ENCODE measurements around the gene FNDC3B. TPM values are rescaled to one million over a fixed set of nuclear protein-coding genes. Genes with fewer than 3 reads are reported as not detected.

Gene FNDC3B
- total and polyA plus RNA-seq, 2 donors (not counting 3 experiments of a cell fraction or from before 2014, with no cell fraction given), result 91.6 to 295 TPM

DNA sequence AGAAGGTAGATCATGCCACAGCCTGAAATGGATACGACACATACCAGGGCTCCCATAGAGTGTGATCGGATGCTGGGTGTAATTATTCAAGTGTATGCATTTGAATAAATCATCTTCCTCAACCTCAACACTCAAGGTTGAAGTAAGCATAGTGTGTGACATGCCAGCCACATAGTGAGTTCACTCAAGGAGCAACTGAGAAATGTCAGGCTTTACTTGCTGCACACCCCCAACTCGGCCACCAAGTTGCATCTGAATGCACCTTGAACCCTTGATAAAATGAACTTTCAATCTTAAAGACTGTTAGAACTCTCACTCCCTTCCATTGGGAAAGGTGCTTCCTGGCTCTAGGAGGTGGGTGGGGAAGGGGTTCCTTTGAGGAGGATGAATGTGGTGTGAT, 287.6 kb downstream of the FNDC3B start:
- FAIRE-seq (no peak), DNase-seq (ENCODE audit: low read depth, low spot score) (no peak)
- H3K4me2 ChIP-seq (ENCODE audit: insufficient read depth, low read length), result no peak overlapping the region
- TF ChIP-seq POLR2A (IDR thresholded peaks at IDR 0.05; ENCODE audit: low read depth, low read length) (no peak), FOS (IDR thresholded peaks at IDR 0.05; ENCODE audit: borderline replicate concordance, insufficient read depth, low read length) (no peak), CTCF (IDR thresholded peaks at IDR 0.05; ENCODE audit: extremely low read depth in 1 of 2, insufficient read depth in 1 of 2, low read depth in 1 of 2, low read length in 2 of 2) (no peak), EZH2 (IDR thresholded peaks at IDR 0.05; ENCODE audit: borderline replicate concordance, low read depth, low read length, severe bottlenecking) (no peak), POLR2AphosphoS5 (IDR thresholded peaks at IDR 0.05; ENCODE audit: insufficient read depth, low read depth, low read length) (no peak), GATA2 (IDR thresholded peaks at IDR 0.05; ENCODE audit: insufficient read depth, insufficient read length, low read depth, low read length) (no peak), MYC (IDR thresholded peaks at IDR 0.05; ENCODE audit: low read depth, low read length) (no peak), MAX (IDR thresholded peaks at IDR 0.05; ENCODE audit: insufficient read depth, insufficient read length) (no peak), JUN (IDR thresholded peaks at IDR 0.05; ENCODE audit: borderline replicate concordance, insufficient read depth, insufficient read length, low read depth) (no peak)
- no peak overlapping the region for H2AFZ ChIP-seq (ENCODE audit: low read depth, low read length)
- H3K79me2 ChIP-seq (ENCODE audit: control insufficient read depth, insufficient read depth, low read length), result no peaks in the 10 kb centered on the region
- H4K20me1 ChIP-seq (replicated peaks; ENCODE audit: control insufficient read depth, extremely low read depth, insufficient read depth, low read length), result no peaks in the 10 kb centered on the region
- ChIA-PET CTCF (no interaction called here), POLR2A (no interaction called here)
- H3K9me3 ChIP-seq (replicated peaks; ENCODE audit: control insufficient read depth, insufficient read depth, low read length), result no peaks in the 10 kb centered on the region
- no peak overlapping the region for H3K9ac ChIP-seq (replicated peaks; ENCODE audit: extremely low read depth, insufficient read depth, low read length)
- H3K4me1 ChIP-seq (ENCODE audit: control insufficient read depth, extremely low read depth, insufficient read depth, low read length), result no peaks in the 10 kb centered on the region
- H3K36me3 ChIP-seq (ENCODE audit: control insufficient read depth in 2 of 2, extremely low read depth in 1 of 2, insufficient read depth in 2 of 2, low read length in 2 of 2), result peaks cover 46 to 49% of the 10 kb centered on the region in 2 experiments
- no peaks in the 10 kb centered on the region for H3K27me3 ChIP-seq (ENCODE audit: control insufficient read depth in 2 of 2, insufficient read depth in 2 of 2, low read length in 2 of 2)
- H3K27ac ChIP-seq (ENCODE audit: insufficient read depth, low read depth, low read length), result no peak overlapping the region
- no TSS peak for BruUV-seq (replicated peaks)
- H3K9me1 ChIP-seq (replicated peaks; ENCODE audit: control insufficient read depth, extremely low read depth, insufficient read depth, low read length), result no peaks in the 10 kb centered on the region
- H3K4me3 ChIP-seq (replicated peaks in 1 of 3; ENCODE audit: insufficient read depth in 1 of 3, low read depth in 1 of 3, low read length in 3 of 3), result no peak overlapping the region
- intact Hi-C loops (cut with micrococcal nuclease), result no loop called here
- dilution Hi-C loops (cut with MboI; ENCODE audit: extremely low pct_ligation_motif_present, low sequenced_read_pairs), result no loop called here
